Epidermal melanocyte (primary cell): Measurements from ENCODE around the gene PXK.

Source experiments
- DNase-seq: peaks from one replicate; pipeline ENCODE4 v3.0.0; 2011; ENCODE audit warnings: low spot score; ENCODE audit not compliant: insufficient read length

Gene PXK

GRCh38 chr3:58347984-58348383 lies 15.3 kb downstream of the PXK start:
- DNase-seq, result no peak

DNA sequence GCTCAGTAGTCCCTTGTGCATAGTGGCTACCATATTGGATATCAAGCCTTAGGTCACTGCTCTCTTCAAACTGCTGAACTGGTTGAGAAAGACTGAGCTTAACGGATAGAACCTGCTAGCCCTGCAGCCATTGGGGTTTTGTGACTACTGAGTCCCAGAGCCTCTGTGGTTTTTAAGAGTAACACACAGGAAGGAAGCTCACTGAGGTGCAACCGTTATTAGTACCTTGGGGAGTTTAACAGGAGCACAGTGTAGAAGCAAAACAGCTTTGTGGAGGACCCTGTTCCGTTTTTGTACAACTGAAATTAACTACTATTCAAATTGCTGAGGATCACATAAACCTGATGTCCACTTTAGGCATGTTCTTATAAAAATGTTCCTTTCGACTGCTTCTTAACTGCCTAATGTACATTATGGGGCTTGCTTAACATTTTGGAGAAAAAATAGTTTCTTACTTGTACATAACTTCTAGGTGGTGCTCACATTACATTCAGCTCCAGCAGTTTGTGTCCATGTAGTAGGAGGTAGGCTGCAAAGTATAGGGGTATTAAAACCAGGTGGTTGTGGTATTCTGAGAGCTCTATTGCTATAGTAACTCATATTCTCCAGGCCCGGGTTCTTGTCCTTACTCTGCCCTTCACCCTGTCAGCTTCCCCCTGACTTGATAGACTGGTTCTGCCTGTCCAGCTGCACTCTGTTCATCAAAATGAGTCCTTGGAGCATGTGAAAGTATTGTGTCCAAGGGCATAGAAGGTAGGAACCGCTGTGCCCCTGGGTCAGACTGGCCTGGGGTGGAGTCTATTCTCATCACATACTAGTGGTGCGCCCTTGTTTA lies 17.3 kb downstream of the PXK start:
- DNase-seq, result no peak

- DNase-seq, result no peak
Measured at GRCh38 chr3:58350627-58351013, 17.9 kb downstream of the PXK start.

DNA sequence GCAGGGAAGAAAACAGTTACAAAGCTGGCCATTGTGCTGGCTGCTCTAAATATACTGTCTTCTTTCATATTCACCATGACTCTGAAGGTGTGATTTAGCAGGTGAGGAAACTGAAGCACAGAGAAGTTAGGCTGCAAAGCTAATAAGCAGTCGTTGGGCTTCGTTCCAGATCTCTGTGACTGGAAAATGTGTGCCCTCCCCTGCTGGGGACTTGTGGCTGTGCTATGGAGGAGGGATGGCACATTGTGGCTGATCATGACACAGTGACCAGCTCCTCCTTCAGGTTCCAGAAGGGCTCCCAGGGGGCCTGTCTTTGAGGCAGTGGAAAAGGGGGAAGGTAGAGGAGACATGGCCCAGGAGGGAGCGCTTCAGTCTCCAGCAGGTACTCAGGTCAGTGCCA lies 19.2 kb downstream of the PXK start:
- DNase-seq, result no peak

GRCh38 chr3:58352626-58353025 lies 19.9 kb downstream of the PXK start:
- no peak for DNase-seq

DNA sequence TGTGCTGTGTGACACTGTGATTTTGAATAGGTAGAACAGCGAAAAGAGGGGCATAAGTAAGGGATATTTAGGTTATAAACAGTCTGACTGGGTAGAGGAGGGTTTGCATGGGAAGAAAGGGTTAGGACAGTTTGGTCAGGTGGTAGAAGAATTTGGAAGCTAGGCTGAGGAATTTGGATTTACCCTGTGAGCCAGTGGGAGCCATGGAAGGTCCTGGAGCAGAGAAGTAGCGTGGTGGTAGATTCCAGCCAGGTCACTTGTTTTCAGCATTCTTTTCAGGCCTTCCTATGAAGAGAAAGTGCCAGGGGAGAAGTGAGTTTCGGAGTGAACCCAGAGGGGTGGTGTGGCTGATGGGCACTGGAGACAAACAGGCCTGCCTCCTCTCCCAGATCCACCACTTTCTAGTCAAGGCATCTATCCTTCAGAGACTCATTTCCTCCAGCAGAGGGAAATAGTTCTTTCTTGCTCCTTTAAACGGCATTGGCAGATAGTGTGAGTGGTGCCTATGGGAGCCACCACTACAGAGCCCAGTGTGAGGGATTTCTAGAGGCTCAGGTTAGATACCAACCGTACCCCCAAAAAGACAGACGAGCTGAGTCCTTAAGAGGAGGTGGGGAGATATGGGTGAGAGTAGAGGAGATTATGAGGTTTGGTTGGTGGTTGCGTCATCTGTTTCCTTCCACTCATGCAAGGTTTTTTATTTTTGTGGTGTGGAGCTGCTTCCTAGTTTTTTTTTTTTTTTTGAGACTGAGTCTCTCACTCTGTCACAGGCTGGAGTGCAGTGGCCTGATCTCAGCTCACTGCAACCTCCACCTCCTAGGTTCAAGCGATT lies 21.2 kb downstream of the PXK start:
- no peak for DNase-seq

DNA sequence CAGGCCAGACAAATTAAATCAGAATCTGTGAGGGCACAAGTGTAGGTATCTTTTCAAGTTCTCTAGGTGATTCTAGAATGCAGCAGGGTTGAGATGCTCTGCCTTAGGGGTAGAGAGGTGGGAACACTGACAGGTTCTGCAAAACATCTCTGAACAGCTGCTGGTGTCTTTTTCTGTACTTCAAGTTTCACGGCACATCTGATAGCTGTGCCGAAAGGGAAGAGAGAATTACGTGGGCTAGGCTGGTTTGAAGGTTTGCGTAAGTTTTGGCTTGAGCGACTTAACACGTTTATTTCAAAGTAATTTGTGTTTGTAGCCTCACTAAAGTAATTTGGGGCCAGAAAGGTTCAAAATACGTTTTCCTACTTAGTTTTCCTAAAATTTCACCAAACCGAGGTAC lies 22.5 kb downstream of the PXK start:
- DNase-seq, result no peak

- no peak for DNase-seq
Measured at GRCh38 chr3:58356054-58356453, 23.4 kb downstream of the PXK start.

DNA sequence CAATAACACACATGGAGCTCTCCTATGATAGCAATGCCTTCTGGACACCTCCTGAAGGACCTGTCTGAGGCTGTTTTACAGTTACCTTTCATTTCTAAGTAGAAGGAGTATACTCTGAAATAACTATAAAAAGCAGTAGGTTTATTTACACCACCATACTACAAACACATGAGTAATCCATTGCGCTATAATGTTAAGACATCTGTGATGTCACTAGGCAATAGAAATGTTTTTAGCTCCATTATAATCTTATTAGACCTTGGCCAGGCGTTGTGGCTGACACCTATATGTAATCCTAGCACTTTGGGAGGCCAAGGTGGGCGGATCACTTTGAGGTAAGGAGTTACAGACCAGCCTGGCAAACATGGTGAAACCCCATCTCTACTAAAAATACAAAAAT lies 24.7 kb downstream of the PXK start:
- DNase-seq, result no peak

DNA sequence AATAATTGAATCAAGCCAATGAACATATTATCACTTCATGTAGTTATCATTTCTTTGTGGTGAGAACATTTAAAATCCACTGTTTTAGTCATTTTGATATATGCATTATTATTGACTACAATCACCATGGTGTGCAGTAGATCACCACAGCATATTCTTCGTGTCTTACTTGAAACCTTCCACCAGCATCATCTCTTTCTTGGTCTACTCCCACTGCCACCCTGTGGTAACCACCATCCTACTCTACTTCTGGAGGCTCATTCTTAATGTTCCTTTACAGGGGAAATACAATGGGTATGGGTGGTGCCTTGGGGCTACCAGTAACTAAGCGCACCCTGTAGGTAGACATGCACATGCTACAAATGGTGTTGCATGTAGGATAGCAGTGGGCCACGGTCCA lies 25.4 kb downstream of the PXK start:
- DNase-seq, result no peak

- DNase-seq, result no peak
Measured at GRCh38 chr3:58358808-58359207, 26.1 kb downstream of the PXK start.

DNA sequence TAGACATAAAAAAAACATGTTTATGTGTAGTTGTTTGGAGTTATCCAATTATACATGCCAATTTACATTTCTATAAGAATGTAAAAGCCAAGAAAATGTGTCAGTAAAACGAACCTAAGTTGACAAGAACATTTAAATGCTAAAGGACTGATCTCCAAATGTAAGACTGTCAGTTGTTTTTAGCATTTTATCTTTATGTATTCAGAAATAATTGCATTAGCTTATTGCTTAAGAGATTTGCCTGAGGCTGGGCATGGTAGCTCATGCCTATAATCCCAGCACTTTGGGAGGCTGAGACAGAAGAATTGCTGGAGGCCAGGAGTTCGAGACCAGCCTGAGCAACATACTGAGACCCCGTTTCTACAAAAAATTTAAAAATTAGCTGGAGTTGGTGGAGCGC lies 26.9 kb downstream of the PXK start:
- no peak for DNase-seq

- no peak for DNase-seq
Measured at GRCh38 chr3:58361866-58362265, 29.2 kb downstream of the PXK start.

DNA sequence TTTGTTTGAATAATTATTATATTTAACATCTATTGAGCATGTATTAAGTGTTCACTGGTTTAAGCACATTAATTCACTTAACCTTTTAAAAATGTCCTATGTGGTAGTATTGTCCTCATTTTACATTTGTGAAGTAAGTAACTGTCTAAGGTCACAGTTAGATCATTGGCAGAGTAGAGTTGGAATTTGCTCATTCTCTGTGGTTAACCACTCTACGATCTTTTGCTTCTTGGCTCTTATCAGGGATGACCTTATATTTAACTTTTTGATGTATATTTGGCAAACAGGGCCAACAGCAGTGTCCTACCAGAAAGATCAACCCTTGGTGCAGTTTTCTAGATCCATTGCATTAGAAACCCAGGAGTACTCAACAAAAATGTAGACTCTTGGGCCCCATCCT lies 34.0 kb downstream of the PXK start:
- no peak for DNase-seq

DNA sequence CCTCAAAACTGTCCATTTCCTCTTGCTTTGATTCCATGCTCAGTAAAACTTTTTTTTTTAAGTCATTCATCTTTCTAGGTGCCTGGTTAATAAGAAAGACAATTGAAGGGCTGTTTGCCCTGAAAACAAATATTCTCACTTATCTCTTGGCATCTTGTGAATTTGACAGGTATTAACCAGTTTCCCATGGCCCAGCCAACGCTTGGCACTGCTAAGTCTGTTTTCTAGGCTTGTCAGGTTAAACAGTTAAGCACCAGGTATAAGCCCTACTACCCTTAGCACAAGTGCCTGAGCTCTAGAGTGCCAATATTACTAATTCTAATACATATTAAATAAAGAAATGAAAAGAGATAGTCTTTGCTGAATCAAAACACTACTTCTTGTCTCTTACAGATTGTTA lies 36.3 kb downstream of the PXK start:
- DNase-seq, result no peak

DNA sequence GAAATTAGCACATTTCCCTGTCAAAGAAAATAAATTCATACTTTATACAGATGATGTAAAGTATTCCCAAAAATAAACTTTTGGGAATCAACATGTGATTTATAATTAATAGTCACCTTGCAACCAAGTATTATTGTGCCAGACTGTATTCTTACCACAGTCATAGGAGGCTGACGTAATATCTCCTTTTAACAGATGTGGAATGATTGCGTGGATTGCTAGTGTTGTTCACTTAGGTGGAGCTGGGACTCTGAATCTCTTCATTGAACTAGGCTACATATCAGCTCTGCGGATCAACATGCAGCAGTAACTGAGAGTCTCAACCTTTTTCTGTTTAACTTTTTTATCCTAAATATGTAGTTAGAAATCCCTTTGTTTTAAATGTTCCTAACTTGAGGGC lies 37.2 kb downstream of the PXK start:
- no peak for DNase-seq

DNA sequence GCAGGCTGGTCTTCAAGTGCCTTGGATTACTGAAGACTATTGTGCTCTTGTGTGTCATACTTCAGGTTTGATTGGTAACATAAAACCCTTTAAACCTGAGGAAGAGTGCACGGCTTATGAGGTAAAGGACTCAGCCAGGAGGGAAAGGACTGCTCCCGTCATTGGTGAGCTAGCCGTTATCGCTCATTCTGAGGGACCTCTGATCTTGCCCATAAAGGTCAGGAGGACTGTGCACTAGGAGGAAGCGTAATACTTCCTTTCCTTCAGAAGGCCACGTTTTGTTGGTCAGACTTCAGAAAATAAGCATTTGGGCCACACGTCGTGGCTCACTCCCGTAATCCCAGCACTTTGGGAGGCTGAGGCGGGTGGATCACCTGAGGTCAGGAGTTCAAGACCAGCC lies 37.7 kb downstream of the PXK start:
- DNase-seq, result no peak

DNA sequence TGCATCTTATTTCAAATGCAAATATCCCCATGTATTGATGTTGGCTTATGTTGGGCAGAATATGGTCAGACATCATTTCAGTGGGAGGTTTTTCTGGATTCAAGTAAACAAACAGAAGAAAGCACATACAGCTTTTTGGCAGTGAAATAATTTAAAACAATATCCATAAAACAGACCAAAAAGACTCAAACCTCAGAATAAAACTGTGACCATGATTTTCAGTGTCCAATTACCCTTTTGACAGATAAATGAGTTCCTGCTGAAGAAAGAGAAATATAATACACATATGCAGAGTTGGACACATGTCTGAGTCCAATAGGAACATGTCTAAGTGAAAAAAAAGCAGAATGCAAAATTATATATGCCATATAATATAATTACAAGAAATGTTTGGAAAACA lies 39.1 kb downstream of the PXK start:
- DNase-seq, result no peak

- no peak for DNase-seq
Measured at GRCh38 chr3:58375254-58375653, 42.6 kb downstream of the PXK start.

DNA sequence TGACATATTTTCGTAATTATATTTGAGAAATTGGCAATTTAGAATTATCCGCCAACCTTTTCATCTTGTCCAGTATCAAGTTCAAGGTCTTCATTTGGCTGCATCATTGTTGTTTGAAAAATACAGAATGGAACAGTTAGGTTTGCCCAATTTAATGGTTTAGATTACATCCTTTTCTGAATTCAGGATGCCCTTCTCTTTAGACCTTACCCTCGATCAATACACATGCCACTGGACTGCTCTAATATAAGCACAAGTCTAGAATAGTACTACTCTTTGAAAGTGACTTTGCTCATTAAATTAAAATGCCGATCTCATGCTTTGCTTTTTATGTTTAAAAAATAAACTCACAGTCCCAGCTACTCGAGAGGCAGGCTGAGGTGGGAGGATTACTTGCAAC lies 44.5 kb downstream of the PXK start:
- DNase-seq, result no peak

GRCh38 chr3:58377750-58378149 lies 45.1 kb downstream of the PXK start:
- DNase-seq, result no peak

GRCh38 chr3:58379351-58380073 lies 46.8 kb downstream of the PXK start:
- DNase-seq, result no peak
